Esophagus squamous epithelium (tissue), 4 donors: ENCODE data around the gene NXN.

ENCODE experiments used
- CTCF ChIP-seq, 6 experiments: fragments of 450-650 bp in 4 of 6; fragments of 200-600 bp in 2 of 6; sonication (generic) in 2 of 6; IDR thresholded peaks; one replicate each; pipeline ENCODE4 v1.5.1; 2016 to 2019; ENCODE audit warnings: antibody characterized with exemption in 6 of 6, mild to moderate bottlenecking in 4 of 6, moderate library complexity in 4 of 6
- POLR2A ChIP-seq, 4 donors: fragments of 450-650 bp; IDR thresholded peaks; one replicate each; pipeline ENCODE4 v1.6.1; 2017; ENCODE audit warnings: antibody characterized with exemption in 4 of 4, mild to moderate bottlenecking in 4 of 4, moderate library complexity in 3 of 4

GRCh38 chr17:921161-921560 is 58.4 kb downstream of the NXN start:
- TF ChIP-seq CTCF (IDR thresholded peaks at IDR 0.05), result no peak
- TF ChIP-seq POLR2A (IDR thresholded peaks at IDR 0.05), result no peak
